ENCODE results near the gene RGL4. TPM values are rescaled to one million over a fixed set of nuclear protein-coding genes. Genes with fewer than 3 reads are reported as not detected.

RGL4 gene
- total and polyA plus RNA-seq, 2 of the 8 experiments (the other 6 are each of a cell fraction or from before 2014, with no cell fraction given): not detected

DNA sequence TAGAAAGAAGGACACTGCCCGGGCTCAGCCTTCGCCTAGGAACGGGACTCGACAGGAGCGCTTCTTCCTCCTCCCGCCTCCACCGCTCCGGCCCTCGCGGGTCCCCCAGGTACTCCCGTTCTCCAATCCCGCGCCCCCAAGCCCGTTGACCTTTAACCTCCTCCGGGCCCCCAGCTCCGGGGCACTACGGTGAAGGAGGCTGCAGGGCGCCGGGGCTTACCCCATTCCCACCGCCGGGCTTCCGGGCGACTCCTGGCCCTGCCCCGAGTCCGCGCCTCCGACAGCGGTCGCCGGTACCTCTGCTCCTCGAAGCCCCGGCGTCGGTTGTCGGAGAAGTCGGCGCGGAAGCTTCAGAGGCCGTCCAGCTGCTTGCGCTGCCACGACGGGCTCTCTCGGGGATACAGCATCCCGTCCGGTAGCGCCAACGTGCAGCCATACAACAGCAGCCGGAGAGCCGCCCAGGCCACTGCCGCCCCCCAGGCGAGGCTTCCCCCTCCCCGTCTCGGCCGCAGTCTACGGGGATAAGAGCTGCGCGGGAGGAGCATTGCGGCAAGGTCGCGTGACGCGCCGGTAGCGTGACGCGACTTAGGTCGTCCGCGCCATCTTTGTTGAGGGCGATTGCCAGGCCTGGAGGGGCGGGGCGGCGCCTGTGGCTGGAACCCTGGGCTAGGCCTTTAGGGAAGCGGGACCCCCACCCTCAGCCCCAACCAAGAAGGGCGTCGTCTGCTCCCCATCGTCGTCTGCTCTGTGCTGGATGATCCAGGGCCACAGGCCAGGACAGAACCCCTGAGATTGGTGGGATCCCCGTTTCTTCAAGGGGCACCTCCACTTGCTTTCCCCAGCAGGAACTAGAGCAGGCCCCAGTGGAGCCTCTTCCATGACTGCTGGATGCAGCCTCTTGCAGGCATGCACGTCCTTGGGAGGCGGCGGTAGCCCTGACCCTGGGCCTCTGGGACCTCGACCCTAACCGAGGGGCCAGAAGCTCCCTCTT, 26.3 kb downstream of the RGL4 start (continued):
- TF ChIP-seq POU5F1 (IDR thresholded peaks at IDR 0.05; ENCODE audit: low read depth, low read length) (no peak), TEAD4 (IDR thresholded peaks at IDR 0.05; ENCODE audit: low read depth, low read length) (no peak), JUN (IDR thresholded peaks at IDR 0.05; ENCODE audit: low read depth, low read length) (no peak), SP4 (IDR thresholded peaks at IDR 0.05; ENCODE audit: low read length) (no peak), NRF1 (IDR thresholded peaks at IDR 0.05; ENCODE audit: low read depth, low read length) (no peak)

Data from H1 (cell line).